ENCODE data around the gene CBLB.

- TF ChIP-seq CTCF (IDR thresholded peaks at IDR 0.05) (no peak), POLR2A (IDR thresholded peaks at IDR 0.05) (no peak)
These were observed 76.7 kb downstream of the CBLB start for GRCh38 chr3:105791919-105792786.
